ENCODE data around the gene AFF1.

- TF ChIP-seq, protein P1, sequence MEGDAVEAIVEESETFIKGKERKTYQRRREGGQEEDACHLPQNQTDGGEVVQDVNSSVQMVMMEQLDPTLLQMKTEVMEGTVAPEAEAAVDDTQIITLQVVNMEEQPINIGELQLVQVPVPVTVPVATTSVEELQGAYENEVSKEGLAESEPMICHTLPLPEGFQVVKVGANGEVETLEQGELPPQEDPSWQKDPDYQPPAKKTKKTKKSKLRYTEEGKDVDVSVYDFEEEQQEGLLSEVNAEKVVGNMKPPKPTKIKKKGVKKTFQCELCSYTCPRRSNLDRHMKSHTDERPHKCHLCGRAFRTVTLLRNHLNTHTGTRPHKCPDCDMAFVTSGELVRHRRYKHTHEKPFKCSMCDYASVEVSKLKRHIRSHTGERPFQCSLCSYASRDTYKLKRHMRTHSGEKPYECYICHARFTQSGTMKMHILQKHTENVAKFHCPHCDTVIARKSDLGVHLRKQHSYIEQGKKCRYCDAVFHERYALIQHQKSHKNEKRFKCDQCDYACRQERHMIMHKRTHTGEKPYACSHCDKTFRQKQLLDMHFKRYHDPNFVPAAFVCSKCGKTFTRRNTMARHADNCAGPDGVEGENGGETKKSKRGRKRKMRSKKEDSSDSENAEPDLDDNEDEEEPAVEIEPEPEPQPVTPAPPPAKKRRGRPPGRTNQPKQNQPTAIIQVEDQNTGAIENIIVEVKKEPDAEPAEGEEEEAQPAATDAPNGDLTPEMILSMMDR (optimal IDR thresholded peaks at IDR 0.05 in 1 of 3, IDR thresholded peaks at IDR 0.05 in 1 of 3, conservative IDR thresholded peaks at IDR 0.05 in 1 of 3; ENCODE audit: extremely low read depth in 1 of 3, insufficient read depth in 2 of 3, low read length in 3 of 3): no peak
- TF ChIP-seq EZH2 (IDR thresholded peaks at IDR 0.05; ENCODE audit: low read length): no peak
These were observed 25.0 kb downstream of the AFF1 start for GRCh38 chr4:86959588-86960500.

Data from keratinocyte (primary cell).